Measurements from ENCODE around the gene UBAC2.
"Not testable (repeated sequence)": the region's sequence is repeated elsewhere in the genome, so short reads cannot be mapped to it uniquely, and the experiment has no call there.

UBAC2 gene

GRCh38 chr13:99205621-99206220 lies 5.1 kb downstream of the UBAC2 start:
- DNase-seq (ENCODE audit: low read depth): no peak
- no peak overlapping the region for H3K4me3 ChIP-seq (ENCODE audit: control insufficient read depth, low read depth, low read length)
- no peak for TF ChIP-seq CTCF (IDR thresholded peaks at IDR 0.05; ENCODE audit: control insufficient read depth, insufficient read depth, low read depth, low read length, missing control alignments)

- DNase-seq (ENCODE audit: low read depth): no peak
- TF ChIP-seq CTCF (IDR thresholded peaks at IDR 0.05; ENCODE audit: control insufficient read depth, insufficient read depth, low read depth, low read length, missing control alignments): no peak
- H3K4me3 ChIP-seq (ENCODE audit: control insufficient read depth, low read depth, low read length): no peak overlapping the region
Observed at GRCh38 chr13:99206226-99206625, 5.6 kb downstream of the UBAC2 start.

GRCh38 chr13:99206873-99207272 lies 6.2 kb downstream of the UBAC2 start:
- no peak for TF ChIP-seq CTCF (IDR thresholded peaks at IDR 0.05; ENCODE audit: control insufficient read depth, insufficient read depth, low read depth, low read length, missing control alignments)
- no peak overlapping the region for H3K4me3 ChIP-seq (ENCODE audit: control insufficient read depth, low read depth, low read length)
- no peak for DNase-seq (ENCODE audit: low read depth)

GRCh38 chr13:99207511-99207910 lies 6.9 kb downstream of the UBAC2 start:
- DNase-seq (ENCODE audit: low read depth): no peak
- H3K4me3 ChIP-seq (ENCODE audit: control insufficient read depth, low read depth, low read length): no peak overlapping the region
- TF ChIP-seq CTCF (IDR thresholded peaks at IDR 0.05; ENCODE audit: control insufficient read depth, insufficient read depth, low read depth, low read length, missing control alignments): no peak

- no peak for TF ChIP-seq CTCF (IDR thresholded peaks at IDR 0.05; ENCODE audit: control insufficient read depth, insufficient read depth, low read depth, low read length, missing control alignments)
- no peak overlapping the region for H3K4me3 ChIP-seq (ENCODE audit: control insufficient read depth, low read depth, low read length)
- no peak for DNase-seq (ENCODE audit: low read depth)
Observed at GRCh38 chr13:99208185-99208584, 7.5 kb downstream of the UBAC2 start.

- no peak for TF ChIP-seq CTCF (IDR thresholded peaks at IDR 0.05; ENCODE audit: control insufficient read depth, insufficient read depth, low read depth, low read length, missing control alignments)
- DNase-seq (ENCODE audit: low read depth): no peak
- no peak overlapping the region for H3K4me3 ChIP-seq (ENCODE audit: control insufficient read depth, low read depth, low read length)
Observed at GRCh38 chr13:99208845-99209527, 8.3 kb downstream of the UBAC2 start.

GRCh38 chr13:99210627-99211026 lies 10.0 kb downstream of the UBAC2 start:
- not testable (repeated sequence) for H3K4me3 ChIP-seq (ENCODE audit: control insufficient read depth, low read depth, low read length); DNase-seq (ENCODE audit: low read depth)

Measured in AG09309 (cell line).